NT2/D1 (cell line): ENCODE results near the gene JAKMIP3.

Source experiments
- SUZ12 ChIP-seq: IDR thresholded peaks from 2 replicates; pipeline ENCODE4 v1.6.1; 2011; ENCODE audit not compliant: insufficient read length, insufficient read depth; ENCODE audit errors: extremely low read depth
- YY1 ChIP-seq: IDR thresholded peaks from 2 replicates; pipeline ENCODE4 v1.6.1; 2011; ENCODE audit not compliant: insufficient read length, insufficient read depth

GRCh38 chr10:132070724-132071123, 5.0 kb downstream of the JAKMIP3 start:
- TF ChIP-seq YY1 (no peak), SUZ12 (no peak)
